PC-9 (cell line): ENCODE results near the gene MCC. TPM values are rescaled to one million over a fixed set of nuclear protein-coding genes. Genes with fewer than 3 reads are reported as not detected.

Experiments
- BruUV-seq: library from RNA; stranded (reverse); fragments of 400-500 nt; replicated peaks from 2 replicates; lab custom pipeline; 2021; lab: Mats Ljungman, UMichigan
- CTCF ChIA-PET: fragments of 300-600 bp; sonication (Branson Sonifier 250); formaldehyde crosslinking; loops from one replicate; lab custom pipeline; 2022; ENCODE audit warnings: antibody characterized with exemption; lab: Charles Lee
- POLR2A ChIA-PET: fragments of 300-600 bp; sonication (Branson Sonifier 250); formaldehyde crosslinking; loops from one replicate; lab custom pipeline; 2022; ENCODE audit warnings: antibody characterized with exemption; ENCODE audit not compliant: unreplicated experiment; lab: Charles Lee
- DNase-seq, 2 experiments: peaks; one replicate each; pipeline versions ENCODE4 v3.0.0 to v3.0.0-alpha.2; 2015 to 2022; ENCODE audit warnings: mixed read lengths in 1 of 2
- H2AFZ ChIP-seq: fragments of 200-600 bp; sonication (generic); 2 replicates; pipeline ENCODE4 v1.8.1; 2017; ENCODE audit warnings: antibody characterized with exemption
- H3F3A ChIP-seq: fragments of 200-600 bp; sonication (generic); 2 replicates; pipeline ENCODE4 v1.8.1; 2017; ENCODE audit warnings: antibody characterized with exemption, mild to moderate bottlenecking, low read depth; ENCODE audit not compliant: insufficient read depth
- H3K27ac ChIP-seq: fragments of 200-600 bp; sonication (generic); 2 replicates; pipeline ENCODE4 v1.6.1; 2016; ENCODE audit warnings: mixed run types
- H3K27me3 ChIP-seq: fragments of 200-600 bp; sonication (generic); 2 replicates; pipeline ENCODE4 v1.6.1; 2016; ENCODE audit warnings: low read depth, mixed run types; ENCODE audit not compliant: insufficient read depth
- H3K36me3 ChIP-seq: fragments of 200-600 bp; sonication (generic); 2 replicates; pipeline ENCODE4 v1.6.1; 2016; ENCODE audit warnings: low read depth, mixed run types
- H3K4me1 ChIP-seq: fragments of 200-600 bp; sonication (generic); replicated peaks from 2 replicates; pipeline ENCODE4 v1.6.1; 2016; ENCODE audit warnings: mixed run types; ENCODE audit not compliant: insufficient read depth
- H3K4me2 ChIP-seq: fragments of 200-600 bp; sonication (generic); 2 replicates; pipeline ENCODE4 v1.6.1; 2017; ENCODE audit warnings: mixed run types
- H3K4me3 ChIP-seq: fragments of 200-600 bp; sonication (generic); 2 replicates; pipeline ENCODE4 v1.6.1; 2016; ENCODE audit warnings: mixed run types
- H3K79me2 ChIP-seq: fragments of 200-600 bp; sonication (generic); 2 replicates; pipeline ENCODE4 v1.6.1; 2017; ENCODE audit warnings: low read depth, mixed run types
- H3K9me2 ChIP-seq: fragments of 200-600 bp; sonication (generic); 2 replicates; pipeline ENCODE4 v1.8.1; 2017; ENCODE audit warnings: mild to moderate bottlenecking; ENCODE audit not compliant: insufficient read depth
- H3K9me3 ChIP-seq: fragments of 200-600 bp; sonication (generic); 2 replicates; pipeline ENCODE4 v1.8.1; 2016; ENCODE audit warnings: low read depth; ENCODE audit not compliant: insufficient read depth
- H4K20me1 ChIP-seq: fragments of 200-600 bp; sonication (generic); 2 replicates; pipeline ENCODE4 v1.8.1; 2017; ENCODE audit not compliant: insufficient read depth
- CTCF ChIP-seq: fragments of 200-600 bp; sonication (generic); conservative IDR thresholded peaks from 2 replicates; pipeline ENCODE4 v1.6.1; 2017; ENCODE audit warnings: mixed run types, antibody characterized with exemption, mild to moderate bottlenecking, moderate library complexity
- EZH2 ChIP-seq: fragments of 200-600 bp; sonication (generic); IDR thresholded peaks from 2 replicates; pipeline ENCODE4 v1.8.0; 2017; ENCODE audit warnings: antibody characterized with exemption, low read depth
- intact Hi-C: fragments of 100-400 bp; cut with micrococcal nuclease; formaldehyde crosslinking; loops from one replicate; pipeline ENCODE4 v1.10.0; 2022; ENCODE audit not compliant: unreplicated experiment
- total RNA-seq: library from RNA; stranded (reverse); gene quantifications from 2 replicates; pipeline ENCODE4 v1.2.3, GENCODE V29; 2021

The MCC gene
- total RNA-seq, 1 experiment from 2014 or later: 2.5 TPM

GRCh38 chr5:113112435-113112834, 375.8 kb downstream of the MCC start:
- H3K9me2 ChIP-seq: no peaks in the 10 kb centered on the region
- H3K4me1 ChIP-seq: no peaks in the 10 kb centered on the region
- intact Hi-C loops: no loop called here
- H3K27ac ChIP-seq: no peak overlapping the region
- no peaks in the 10 kb centered on the region for H3K9me3 ChIP-seq
- no peak for DNase-seq
- CTCF ChIA-PET: no interaction called here
- H2AFZ ChIP-seq: no peak overlapping the region
- no peak overlapping the region for H3K4me2 ChIP-seq
- H4K20me1 ChIP-seq: no peaks in the 10 kb centered on the region
- TF ChIP-seq CTCF (no peak), EZH2 (no peak)
- H3K36me3 ChIP-seq: no peaks in the 10 kb centered on the region
- no peaks in the 10 kb centered on the region for H3K27me3 ChIP-seq
- no peaks in the 10 kb centered on the region for H3F3A ChIP-seq
- POLR2A ChIA-PET: no interaction called here
- H3K79me2 ChIP-seq: no peaks in the 10 kb centered on the region
- no TSS peak for BruUV-seq
- H3K4me3 ChIP-seq: no peak overlapping the region

- TF ChIP-seq EZH2: no peak
- TF ChIP-seq CTCF: no peak
- Histone ChIP-seq H3K36me3 (no peaks in the 10 kb centered on the region), H3K79me2 (no peaks in the 10 kb centered on the region), H3K27me3 (no peaks in the 10 kb centered on the region), H3K4me3 (no peak overlapping the region), H3K9me2 (no peaks in the 10 kb centered on the region), H3K9me3 (no peaks in the 10 kb centered on the region), H3F3A (no peaks in the 10 kb centered on the region), H3K4me2 (no peak overlapping the region), H4K20me1 (no peaks in the 10 kb centered on the region), H3K27ac (no peak overlapping the region), H2AFZ (no peak overlapping the region), H3K4me1 (no peaks in the 10 kb centered on the region)
- BruUV-seq: no TSS peak
- CTCF ChIA-PET: no interaction called here
- POLR2A ChIA-PET: no interaction called here
- intact Hi-C loops: no loop called here
- no peak for DNase-seq
Observed at GRCh38 chr5:113110117-113110516, 378.1 kb downstream of the MCC start.

- Histone ChIP-seq H4K20me1 (no peaks in the 10 kb centered on the region), H3K4me3 (no peak overlapping the region), H3K9me2 (no peaks in the 10 kb centered on the region), H3K79me2 (no peaks in the 10 kb centered on the region), H3K36me3 (no peaks in the 10 kb centered on the region), H3F3A (no peaks in the 10 kb centered on the region), H2AFZ (no peak overlapping the region), H3K4me1 (no peaks in the 10 kb centered on the region), H3K4me2 (no peak overlapping the region), H3K27me3 (no peaks in the 10 kb centered on the region), H3K9me3 (no peaks in the 10 kb centered on the region), H3K27ac (no peak overlapping the region)
- ChIA-PET CTCF (no interaction called here), POLR2A (no interaction called here)
- TF ChIP-seq CTCF (no peak), EZH2 (no peak)
- intact Hi-C loops: no loop called here
- no peak for DNase-seq
- BruUV-seq: no TSS peak
Observed at GRCh38 chr5:113109344-113109743, 378.9 kb downstream of the MCC start.
